HepG2 (cell line): Measurements from ENCODE around the gene HOXA4. TPM values are rescaled to one million over a fixed set of nuclear protein-coding genes. Genes with fewer than 3 reads are reported as not detected.

Source experiments
- ARNT2 ChIP-seq: sonication (generic); formaldehyde crosslinking; IDR thresholded peaks from 2 replicates; pipeline ENCODE4 v1.8.0; 2022; ENCODE audit warnings: mild to moderate bottlenecking, low read depth, missing genetic modification reagents, moderate library complexity
- BCL6 ChIP-seq: IDR thresholded peaks from 2 replicates; pipeline ENCODE4 v1.6.1; 2016; ENCODE audit warnings: missing genetic modification reagents, missing compliant biosample characterization
- ELF1 ChIP-seq: sonication (generic); formaldehyde crosslinking; IDR thresholded peaks from 2 replicates; pipeline ENCODE4 v1.4.0; 2020; ENCODE audit warnings: missing genetic modification reagents
- HOXD1 ChIP-seq: sonication (generic); formaldehyde crosslinking; IDR thresholded peaks from 2 replicates; pipeline ENCODE4 v1.5.0; 2020; ENCODE audit warnings: missing genetic modification reagents
- JARID2 ChIP-seq: sonication (generic); formaldehyde crosslinking; IDR thresholded peaks from 2 replicates; pipeline ENCODE4 v1.8.1; 2023; ENCODE audit warnings: missing genetic modification reagents, inconsistent platforms; ENCODE audit not compliant: insufficient replicate concordance
- NBN ChIP-seq: fragments of 450-650 bp; conservative IDR thresholded peaks from 2 replicates; pipeline ENCODE4 v1.6.1; 2017
- PAF1 ChIP-seq: IDR thresholded peaks from 2 replicates; pipeline ENCODE4 v1.6.1; 2016; ENCODE audit warnings: missing genetic modification reagents, missing compliant biosample characterization
- PRMT3 ChIP-seq: sonication (generic); formaldehyde crosslinking; IDR thresholded peaks from 2 replicates; pipeline ENCODE4 v1.8.1; 2022; ENCODE audit warnings: low read depth, mild to moderate bottlenecking, moderate library complexity, missing genetic modification reagents, borderline replicate concordance
- RBM39 ChIP-seq: fragments of 200-400 bp; formaldehyde crosslinking; IDR thresholded peaks from one replicate; pipeline ENCODE4 v1.6.1; 2018; ENCODE audit warnings: antibody characterized with exemption, mild to moderate bottlenecking, low read depth, low read length; ENCODE audit not compliant: poor library complexity, severe bottlenecking
- RNF2 ChIP-seq: fragments of 450-650 bp; conservative IDR thresholded peaks from 2 replicates; pipeline ENCODE4 v1.6.1; 2016; ENCODE audit warnings: low read depth
- SMC3 ChIP-seq: IDR thresholded peaks from 2 replicates; pipeline ENCODE4 v1.6.1; 2011; ENCODE audit warnings: low read length, improper control_type of control experiment
- SRY ChIP-seq: sonication (generic); formaldehyde crosslinking; IDR thresholded peaks from 2 replicates; pipeline ENCODE4 v1.8.0; 2022; ENCODE audit warnings: mild to moderate bottlenecking, missing genetic modification reagents
- STAG1 ChIP-seq: sonication (generic); formaldehyde crosslinking; IDR thresholded peaks from 2 replicates; pipeline ENCODE4 v1.4.0; 2020; ENCODE audit warnings: missing genetic modification reagents
- ZNF234 ChIP-seq: sonication (generic); formaldehyde crosslinking; conservative IDR thresholded peaks from 2 replicates; pipeline ENCODE4 v1.5.1; 2020; ENCODE audit warnings: mild to moderate bottlenecking, missing genetic modification reagents
- ZNF24 ChIP-seq: fragments of 450-650 bp; IDR thresholded peaks from 2 replicates; pipeline ENCODE4 v1.6.1; 2017; ENCODE audit warnings: antibody characterized with exemption, mild to moderate bottlenecking
- ZNF282 ChIP-seq: fragments of 450-650 bp; IDR thresholded peaks from 2 replicates; pipeline ENCODE4 v1.6.1; 2018; ENCODE audit not compliant: partially characterized antibody
- ZNF766 ChIP-seq: sonication (generic); formaldehyde crosslinking; IDR thresholded peaks from 2 replicates; pipeline ENCODE4 v1.5.0; 2020; ENCODE audit warnings: missing genetic modification reagents, borderline replicate concordance
- ZNF775 ChIP-seq: sonication (generic); formaldehyde crosslinking; IDR thresholded peaks from 2 replicates; pipeline ENCODE4 v1.4.0; 2020; ENCODE audit warnings: missing genetic modification reagents, mild to moderate bottlenecking, moderate library complexity, borderline replicate concordance
- ZNF792 ChIP-seq: IDR thresholded peaks from 2 replicates; pipeline ENCODE4 v1.6.1; 2016
- ZNF816 ChIP-seq: sonication (generic); formaldehyde crosslinking; IDR thresholded peaks from 2 replicates; pipeline ENCODE4 v1.8.0; 2022; ENCODE audit warnings: missing genetic modification reagents, mild to moderate bottlenecking, borderline replicate concordance
- ZZZ3 ChIP-seq: sonication (generic); formaldehyde crosslinking; IDR thresholded peaks from 2 replicates; pipeline ENCODE4 v1.4.0; 2020; ENCODE audit warnings: missing genetic modification reagents, mild to moderate bottlenecking, borderline replicate concordance
- polyA plus RNA-seq, 8 experiments: library from polyadenylated mRNA; depleted of rRNA in 3 of 8; stranded (reverse) in 7 of 8; unstranded in 1 of 8; fragments of >200 nt; fragmentation: Illumina TruSeq in 4 of 8; extraction: Trizol in 4 of 8; gene quantifications; 2 replicates each; pipeline versions ENCODE4 v1.2.1 to v1.2.3, GENCODE V29; 2011 to 2016; ENCODE audit warnings: low read depth in 4 of 8, missing spikeins in 1 of 8, mixed read lengths in 1 of 8; ENCODE audit not compliant: insufficient read depth in 1 of 8
- total RNA-seq, 5 experiments: library from RNA; depleted of rRNA; stranded (reverse); fragments of >200 nt; fragmentation: Illumina TruSeq; extraction: Trizol; gene quantifications; 2 replicates each; pipeline ENCODE4 v1.2.3, GENCODE V29; 2016; ENCODE audit warnings: low read depth in 1 of 5
- TF ChIP-seq, protein P1 (sequence below): sonication (generic); formaldehyde crosslinking; IDR thresholded peaks from 2 replicates; pipeline ENCODE4 v1.5.0; 2020; ENCODE audit warnings: missing genetic modification reagents, mild to moderate bottlenecking, borderline replicate concordance
- TF ChIP-seq, protein P2 (sequence below): sonication (generic); formaldehyde crosslinking; IDR thresholded peaks from 2 replicates; pipeline ENCODE4 v1.9.0; 2021; ENCODE audit warnings: missing genetic modification reagents, mild to moderate bottlenecking, borderline replicate concordance
- TF ChIP-seq, protein P3 (sequence below): sonication (generic); formaldehyde crosslinking; IDR thresholded peaks from 2 replicates; pipeline ENCODE4 v1.4.0; 2020; ENCODE audit warnings: missing genetic modification reagents
- TF ChIP-seq, protein P4 (sequence below): sonication (generic); formaldehyde crosslinking; IDR thresholded peaks from 2 replicates; pipeline ENCODE4 v1.4.0; 2020; ENCODE audit warnings: missing genetic modification reagents

The HOXA4 gene
- total and polyA plus RNA-seq, 2 of the 13 experiments (the other 11 are each of a cell fraction or from before 2014, with no cell fraction given): 2.4 to 5.4 TPM

DNA sequence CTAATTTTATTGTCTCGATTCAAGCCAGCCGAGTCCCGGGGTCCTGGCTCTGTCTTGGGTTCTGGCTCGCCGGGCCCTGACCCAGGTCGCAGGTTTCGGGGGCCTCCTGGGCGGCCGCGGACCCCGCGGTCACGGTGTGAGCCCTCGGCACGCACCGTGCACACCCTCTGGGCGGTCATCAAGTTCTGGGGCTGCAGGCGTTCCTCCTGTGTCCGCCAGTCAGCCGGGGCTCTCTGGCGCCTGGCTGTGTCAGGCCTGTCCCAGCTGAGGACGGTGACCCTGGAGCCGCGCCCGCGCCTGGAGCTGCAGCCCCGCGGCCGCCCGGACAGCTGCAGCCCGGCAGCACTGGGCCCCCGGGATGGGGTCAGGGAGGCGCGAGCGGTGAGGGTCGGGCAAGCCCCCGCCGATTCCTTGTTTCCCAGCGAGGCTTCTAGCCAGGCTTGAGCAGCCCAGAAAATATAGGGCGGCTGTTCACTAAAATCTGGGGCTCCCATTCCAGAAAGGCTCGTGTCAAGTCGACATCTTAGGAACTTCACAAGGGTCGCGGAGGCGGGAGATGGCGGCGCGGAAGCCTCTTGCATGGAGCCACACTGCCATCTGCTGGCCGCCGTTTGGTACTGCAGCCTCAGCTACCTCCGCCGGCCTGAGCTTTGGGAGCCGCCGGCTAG, 30.1 kb upstream of the HOXA4 start (continued):
- no peak for TF ChIP-seq JARID2 (CRISPR knock-in tag)
- 0 out of 2 replicates have a peak, but pooled peaks have one; percentile 28 for TF ChIP-seq ZNF792 (CRISPR knock-in tag)
- TF ChIP-seq, protein P1, sequence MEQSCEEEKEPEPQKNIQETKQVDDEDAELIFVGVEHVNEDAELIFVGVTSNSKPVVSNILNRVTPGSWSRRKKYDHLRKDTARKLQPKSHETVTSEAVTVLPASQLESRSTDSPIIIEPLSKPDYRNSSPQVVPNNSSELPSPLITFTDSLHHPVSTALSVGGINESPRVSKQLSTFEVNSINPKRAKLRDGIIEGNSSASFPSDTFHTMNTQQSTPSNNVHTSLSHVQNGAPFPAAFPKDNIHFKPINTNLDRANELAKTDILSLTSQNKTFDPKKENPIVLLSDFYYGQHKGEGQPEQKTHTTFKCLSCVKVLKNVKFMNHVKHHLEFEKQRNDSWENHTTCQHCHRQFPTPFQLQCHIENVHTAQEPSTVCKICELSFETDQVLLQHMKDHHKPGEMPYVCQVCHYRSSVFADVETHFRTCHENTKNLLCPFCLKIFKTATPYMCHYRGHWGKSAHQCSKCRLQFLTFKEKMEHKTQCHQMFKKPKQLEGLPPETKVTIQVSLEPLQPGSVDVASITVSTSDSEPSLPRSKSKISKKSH (CRISPR knock-in tag): 0 out of 2 replicates have a peak, but pooled peaks have one; percentile 33
- TF ChIP-seq NBN: no peak
- no peak for TF ChIP-seq ZNF775
- no peak for TF ChIP-seq ZNF766 (CRISPR knock-in tag)
- TF ChIP-seq ARNT2 (CRISPR knock-in tag): no peak; the same call in 1 of the 2 replicates
- TF ChIP-seq PRMT3 (CRISPR knock-in tag): no peak
- TF ChIP-seq RNF2: peak; percentile 54; the same call in 1 of the 2 replicates
- peak; percentile 39; the same call in 1 of the 2 replicates for TF ChIP-seq SMC3
- no peak for TF ChIP-seq ZNF24
- TF ChIP-seq HOXD1 (CRISPR knock-in tag): no peak
- TF ChIP-seq ZNF234: no peak
- TF ChIP-seq BCL6 (CRISPR knock-in tag): no peak
- no peak for TF ChIP-seq ZZZ3 (CRISPR knock-in tag)
- TF ChIP-seq STAG1: peak; percentile 96
- no peak for TF ChIP-seq SRY (CRISPR knock-in tag)
- TF ChIP-seq ELF1 (CRISPR knock-in tag): no peak
- TF ChIP-seq PAF1 (CRISPR knock-in tag): no peak
- TF ChIP-seq, protein P2, sequence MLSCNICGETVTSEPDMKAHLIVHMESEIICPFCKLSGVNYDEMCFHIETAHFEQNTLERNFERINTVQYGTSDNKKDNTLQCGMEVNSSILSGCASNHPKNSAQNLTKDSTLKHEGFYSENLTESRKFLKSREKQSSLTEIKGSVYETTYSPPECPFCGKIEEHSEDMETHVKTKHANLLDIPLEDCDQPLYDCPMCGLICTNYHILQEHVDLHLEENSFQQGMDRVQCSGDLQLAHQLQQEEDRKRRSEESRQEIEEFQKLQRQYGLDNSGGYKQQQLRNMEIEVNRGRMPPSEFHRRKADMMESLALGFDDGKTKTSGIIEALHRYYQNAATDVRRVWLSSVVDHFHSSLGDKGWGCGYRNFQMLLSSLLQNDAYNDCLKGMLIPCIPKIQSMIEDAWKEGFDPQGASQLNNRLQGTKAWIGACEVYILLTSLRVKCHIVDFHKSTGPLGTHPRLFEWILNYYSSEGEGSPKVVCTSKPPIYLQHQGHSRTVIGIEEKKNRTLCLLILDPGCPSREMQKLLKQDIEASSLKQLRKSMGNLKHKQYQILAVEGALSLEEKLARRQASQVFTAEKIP: no peak
- TF ChIP-seq ZNF816 (CRISPR knock-in tag): no peak
- no peak for TF ChIP-seq ZNF282
- TF ChIP-seq, protein P3, sequence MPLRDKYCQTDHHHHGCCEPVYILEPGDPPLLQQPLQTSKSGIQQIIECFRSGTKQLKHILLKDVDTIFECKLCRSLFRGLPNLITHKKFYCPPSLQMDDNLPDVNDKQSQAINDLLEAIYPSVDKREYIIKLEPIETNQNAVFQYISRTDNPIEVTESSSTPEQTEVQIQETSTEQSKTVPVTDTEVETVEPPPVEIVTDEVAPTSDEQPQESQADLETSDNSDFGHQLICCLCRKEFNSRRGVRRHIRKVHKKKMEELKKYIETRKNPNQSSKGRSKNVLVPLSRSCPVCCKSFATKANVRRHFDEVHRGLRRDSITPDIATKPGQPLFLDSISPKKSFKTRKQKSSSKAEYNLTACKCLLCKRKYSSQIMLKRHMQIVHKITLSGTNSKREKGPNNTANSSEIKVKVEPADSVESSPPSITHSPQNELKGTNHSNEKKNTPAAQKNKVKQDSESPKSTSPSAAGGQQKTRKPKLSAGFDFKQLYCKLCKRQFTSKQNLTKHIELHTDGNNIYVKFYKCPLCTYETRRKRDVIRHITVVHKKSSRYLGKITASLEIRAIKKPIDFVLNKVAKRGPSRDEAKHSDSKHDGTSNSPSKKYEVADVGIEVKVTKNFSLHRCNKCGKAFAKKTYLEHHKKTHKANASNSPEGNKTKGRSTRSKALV (CRISPR knock-in tag): peak; percentile 37; the same call in 1 of the 2 replicates
- TF ChIP-seq, protein P4, sequence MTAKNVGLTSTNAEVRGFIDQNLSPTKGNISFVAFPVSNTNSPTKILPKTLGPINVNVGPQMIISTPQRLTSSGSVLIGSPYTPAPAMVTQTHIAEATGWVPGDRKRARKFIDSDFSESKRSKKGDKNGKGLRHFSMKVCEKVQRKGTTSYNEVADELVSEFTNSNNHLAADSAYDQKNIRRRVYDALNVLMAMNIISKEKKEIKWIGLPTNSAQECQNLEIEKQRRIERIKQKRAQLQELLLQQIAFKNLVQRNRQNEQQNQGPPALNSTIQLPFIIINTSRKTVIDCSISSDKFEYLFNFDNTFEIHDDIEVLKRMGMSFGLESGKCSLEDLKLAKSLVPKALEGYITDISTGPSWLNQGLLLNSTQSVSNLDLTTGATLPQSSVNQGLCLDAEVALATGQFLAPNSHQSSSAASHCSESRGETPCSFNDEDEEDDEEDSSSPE (CRISPR knock-in tag): peak; percentile 71; the same call in 1 of the 2 replicates
- no peak for TF ChIP-seq RBM39
